ENCODE results near the gene AKAP13.

Gene AKAP13

DNA sequence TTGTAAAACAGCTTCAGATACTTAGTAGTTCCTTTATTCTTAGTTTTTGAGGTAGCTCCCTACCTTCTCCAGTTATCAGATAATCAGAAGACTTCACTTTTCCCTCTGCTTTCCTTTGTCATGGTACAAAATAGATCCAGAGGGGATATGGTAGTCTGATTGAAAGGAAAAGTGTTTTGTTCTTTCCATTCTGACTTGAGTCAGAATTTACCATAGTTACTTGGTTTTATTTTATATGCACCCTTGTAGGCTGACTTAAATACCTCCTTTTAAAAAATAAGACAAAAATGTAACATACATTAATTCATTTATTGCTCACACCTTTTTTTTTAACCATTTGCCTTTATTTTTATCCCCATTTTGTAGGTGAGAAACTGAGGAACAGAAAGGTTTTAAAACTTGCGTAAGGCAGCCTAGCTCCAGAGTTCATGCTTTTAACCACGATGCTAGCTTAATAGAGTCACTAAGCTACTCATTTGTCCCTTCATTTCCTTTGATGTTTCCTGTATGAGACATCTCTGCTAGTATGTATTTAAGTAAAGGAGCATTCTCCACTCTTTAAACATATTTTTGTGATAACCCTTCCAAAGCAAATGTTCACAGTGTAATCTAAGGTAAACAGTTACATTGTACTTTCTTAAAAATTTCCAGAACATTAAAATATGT lies 226.9 kb downstream of the AKAP13 start:
- no peak overlapping the region for H3K4me3 Mint-ChIP-seq
- peak overlapping the region; percentile 28 to 68 for H3K27ac Mint-ChIP-seq
- DNase-seq, result no peak
- H3K27me3 Mint-ChIP-seq, result no peaks in the 10 kb centered on the region
- no peaks in the 10 kb centered on the region for H3K9me3 Mint-ChIP-seq
- peak; percentile 87 for ATAC-seq
- peaks cover 18% of the 10 kb centered on the region for H3K4me1 Mint-ChIP-seq

DNA sequence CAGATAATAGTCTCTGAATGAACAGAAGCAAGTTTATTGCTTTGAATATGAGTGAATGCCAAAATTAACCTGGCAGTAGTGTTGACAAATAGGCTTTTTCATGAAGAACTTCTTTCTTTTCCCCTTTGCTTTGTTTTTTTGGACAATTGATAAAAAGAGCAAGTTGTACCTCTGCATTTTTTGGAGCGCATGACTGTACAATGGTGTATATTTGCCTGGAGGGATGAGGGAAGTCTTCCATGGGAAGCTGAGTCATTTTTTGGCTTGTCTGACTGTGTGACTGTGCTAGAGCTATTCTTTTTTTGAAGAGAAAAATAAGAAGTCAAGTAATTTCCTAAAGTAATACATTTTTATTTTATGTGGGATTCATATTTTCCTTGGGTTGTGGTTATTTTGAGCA lies 227.4 kb downstream of the AKAP13 start:
- ATAC-seq (no peak), DNase-seq (no peak)
- Mint-ChIP-seq H3K4me3 (no peak overlapping the region), H3K27ac (peak overlapping the region in 1 of 2 donors; percentile 28), H3K4me1 (peaks cover 18% of the 10 kb centered on the region), H3K27me3 (no peaks in the 10 kb centered on the region), H3K9me3 (no peaks in the 10 kb centered on the region)

DNA sequence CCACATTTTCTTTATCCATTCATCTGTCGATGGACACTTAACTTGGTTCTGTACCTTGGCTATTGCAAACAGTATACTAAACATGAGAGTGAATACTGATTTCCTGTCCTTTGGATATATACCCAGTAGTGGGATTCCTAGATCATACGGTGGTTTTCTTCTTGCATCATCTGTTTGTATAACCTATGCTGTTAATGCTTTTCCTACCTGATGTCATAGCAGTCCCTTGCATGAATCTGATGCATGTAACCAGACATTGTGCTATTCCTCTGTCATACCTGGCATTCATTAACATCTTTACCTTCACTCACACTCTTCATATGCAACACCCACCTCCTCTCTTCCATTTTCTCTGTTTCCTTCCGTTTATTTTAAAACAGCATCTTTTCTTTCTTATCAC lies 229.1 kb downstream of the AKAP13 start:
- no peak overlapping the region for H3K4me3 Mint-ChIP-seq
- H3K27me3 Mint-ChIP-seq, result no peaks in the 10 kb centered on the region
- H3K4me1 Mint-ChIP-seq, result peaks cover 12% of the 10 kb centered on the region
- no peaks in the 10 kb centered on the region for H3K9me3 Mint-ChIP-seq
- H3K27ac Mint-ChIP-seq, result no peak overlapping the region
- DNase-seq (no peak), ATAC-seq (no peak)

DNA sequence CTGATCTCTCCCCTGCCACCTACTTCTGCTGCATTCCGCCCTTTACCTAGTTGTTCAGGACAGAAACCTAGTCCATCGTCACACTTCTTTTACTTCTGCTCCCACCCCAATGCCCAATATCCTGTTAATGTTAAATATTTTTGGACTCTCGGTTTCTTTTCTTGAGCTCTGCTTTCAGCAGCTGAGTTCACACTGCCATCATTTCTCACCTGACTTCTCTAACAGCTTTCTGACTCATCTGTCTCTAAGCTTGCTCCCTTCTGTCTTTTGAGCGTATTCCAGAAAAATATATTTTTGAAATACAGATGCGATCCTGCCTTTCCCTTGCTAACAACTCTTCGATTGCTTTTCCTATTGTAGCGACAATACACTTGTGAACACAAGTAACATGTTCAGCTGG lies 231.0 kb downstream of the AKAP13 start:
- Mint-ChIP-seq H3K4me1 (peaks cover 20% of the 10 kb centered on the region), H3K4me3 (no peak overlapping the region)

GRCh38 chr15:85614059-85614458 lies 233.7 kb downstream of the AKAP13 start:
- ATAC-seq (no peak), DNase-seq (no peak)
- no peaks in the 10 kb centered on the region for H3K9me3 Mint-ChIP-seq
- no peak overlapping the region for H3K4me3 Mint-ChIP-seq
- H3K4me1 Mint-ChIP-seq, result peaks cover 26% of the 10 kb centered on the region
- H3K27ac Mint-ChIP-seq, result no peak overlapping the region
- no peaks in the 10 kb centered on the region for H3K27me3 Mint-ChIP-seq

More for the DNA sequence above, 231.0 kb downstream of the AKAP13 start:
- no peak for ATAC-seq
- DNase-seq, result no peak
- Mint-ChIP-seq H3K27ac (peak overlapping the region in 1 of 2 donors; percentile 54), H3K27me3 (no peaks in the 10 kb centered on the region), H3K9me3 (no peaks in the 10 kb centered on the region)

GRCh38 chr15:85615930-85616329 lies 235.5 kb downstream of the AKAP13 start:
- Mint-ChIP-seq H3K27me3 (no peaks in the 10 kb centered on the region), H3K4me3 (no peak overlapping the region), H3K9me3 (no peaks in the 10 kb centered on the region), H3K4me1 (peaks cover 25% of the 10 kb centered on the region), H3K27ac (no peak overlapping the region)
- DNase-seq (peak; percentile 16 to 20), ATAC-seq (peak; percentile 44)

DNA sequence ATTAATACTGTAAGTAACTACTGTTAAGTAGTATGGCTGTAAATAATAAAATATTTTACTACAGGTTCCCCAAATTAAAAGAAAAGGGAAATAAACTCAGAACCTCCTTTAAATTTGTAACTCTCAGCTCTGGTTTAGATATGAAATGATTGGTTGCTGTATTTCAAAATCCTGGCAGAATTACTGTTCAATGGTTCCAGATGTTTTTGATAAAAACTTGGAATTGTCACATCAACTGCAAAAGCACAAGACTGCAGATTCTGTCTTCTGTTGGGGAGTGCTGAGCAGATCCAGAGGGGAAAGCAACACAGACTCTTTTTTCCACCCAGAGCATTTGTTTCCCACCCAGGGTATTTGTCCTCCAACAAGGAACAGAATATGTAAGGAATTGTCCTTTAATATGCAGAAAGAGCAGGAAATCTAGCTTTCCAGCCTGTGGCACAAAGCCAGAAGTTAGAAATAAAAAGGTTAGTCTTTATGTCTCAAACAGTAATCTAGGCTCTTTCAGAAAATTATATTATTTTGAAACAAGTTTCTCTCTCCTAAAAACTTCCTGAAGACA lies 236.2 kb downstream of the AKAP13 start:
- ATAC-seq (no peak), DNase-seq (no peak)
- H3K4me3 Mint-ChIP-seq, result no peak overlapping the region
- H3K9me3 Mint-ChIP-seq, result no peaks in the 10 kb centered on the region
- H3K27me3 Mint-ChIP-seq, result no peaks in the 10 kb centered on the region
- peaks cover 18% of the 10 kb centered on the region for H3K4me1 Mint-ChIP-seq
- no peak overlapping the region for H3K27ac Mint-ChIP-seq

DNA sequence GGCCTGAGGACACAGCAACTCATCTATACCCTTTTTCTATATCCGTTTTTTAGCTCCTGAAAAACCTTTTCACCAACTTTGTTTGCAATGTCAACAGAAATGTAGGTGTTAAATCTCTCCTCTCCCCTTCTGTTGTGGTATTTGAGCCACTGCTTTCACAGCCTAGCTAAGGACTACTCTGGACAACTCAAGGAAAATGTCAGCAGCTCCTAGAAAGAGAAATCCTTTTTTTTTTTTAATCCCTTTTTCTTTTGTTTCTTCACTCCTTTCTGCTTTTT lies 237.8 kb downstream of the AKAP13 start:
- peaks cover 24% of the 10 kb centered on the region for H3K4me1 Mint-ChIP-seq
- H3K4me3 Mint-ChIP-seq, result no peak overlapping the region
- no peaks in the 10 kb centered on the region for H3K27me3 Mint-ChIP-seq
- ATAC-seq (no peak), DNase-seq (no peak)
- H3K27ac Mint-ChIP-seq, result no peak overlapping the region
- H3K9me3 Mint-ChIP-seq, result no peaks in the 10 kb centered on the region

- DNase-seq (peak; percentile 48 to 68), ATAC-seq (peak; percentile 98)
- no peak overlapping the region for H3K27ac Mint-ChIP-seq
- no peaks in the 10 kb centered on the region for H3K9me3 Mint-ChIP-seq
- no peaks in the 10 kb centered on the region for H3K27me3 Mint-ChIP-seq
- no peak overlapping the region for H3K4me3 Mint-ChIP-seq
- peaks cover 33% of the 10 kb centered on the region for H3K4me1 Mint-ChIP-seq
These were observed 238.6 kb downstream of the AKAP13 start for GRCh38 chr15:85618956-85619491.

DNA sequence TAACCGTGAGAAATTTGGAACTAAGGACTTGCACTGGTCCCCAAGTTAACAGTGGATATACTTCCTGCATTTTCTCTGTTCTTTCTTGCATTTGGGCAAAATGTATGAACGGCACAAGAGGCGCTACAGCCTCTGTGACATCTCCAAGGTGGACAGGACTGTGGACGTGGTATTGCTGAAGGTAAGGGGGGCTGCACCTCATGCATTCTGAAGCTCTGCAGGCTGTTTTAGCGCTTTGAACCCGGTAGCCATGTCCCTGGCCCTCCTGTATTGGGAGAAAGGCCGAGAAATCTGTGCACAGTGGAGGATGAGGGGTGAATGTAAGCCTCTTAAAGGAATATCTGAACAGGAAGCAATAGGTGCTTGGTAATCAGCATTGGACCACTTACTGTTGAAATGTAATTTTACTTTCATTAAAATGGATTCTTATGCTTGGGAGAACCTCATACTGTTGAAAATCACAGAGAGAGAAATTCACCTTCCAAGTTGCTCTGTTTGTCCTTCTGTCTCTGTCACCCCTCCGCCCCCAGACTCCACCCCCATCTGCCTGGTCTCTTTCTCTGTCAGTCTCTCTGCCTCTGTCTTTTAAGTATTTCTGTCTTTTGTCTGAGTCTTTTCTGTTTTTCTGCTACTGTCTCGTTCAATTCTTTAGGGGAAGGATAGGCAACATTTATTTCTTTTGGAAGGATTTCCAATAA lies 239.7 kb downstream of the AKAP13 start:
- DNase-seq (no peak), ATAC-seq (no peak)
- H3K4me1 Mint-ChIP-seq, result peaks cover 44% of the 10 kb centered on the region
- no peak overlapping the region for H3K27ac Mint-ChIP-seq
- H3K9me3 Mint-ChIP-seq, result no peaks in the 10 kb centered on the region
- no peak overlapping the region for H3K4me3 Mint-ChIP-seq
- H3K27me3 Mint-ChIP-seq, result no peaks in the 10 kb centered on the region

DNA sequence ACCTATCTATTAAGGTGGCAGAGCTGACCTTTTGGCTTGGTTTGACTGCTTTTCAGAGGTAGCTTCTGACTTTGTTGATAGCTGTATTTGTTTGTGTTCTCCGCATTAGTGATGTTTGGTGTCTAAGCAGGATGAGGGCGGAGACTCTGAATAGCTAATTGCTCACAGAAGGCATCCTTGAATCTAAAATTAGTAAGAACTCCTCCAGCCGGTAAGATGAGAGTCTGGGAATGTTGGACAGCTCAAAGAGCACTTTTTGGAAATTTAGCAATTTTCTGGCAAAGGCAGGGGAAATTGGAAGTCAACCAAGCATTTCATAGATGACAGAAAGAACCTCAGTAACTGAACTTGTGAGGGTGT lies 240.3 kb downstream of the AKAP13 start:
- Mint-ChIP-seq H3K4me3 (no peak overlapping the region), H3K27me3 (no peaks in the 10 kb centered on the region), H3K4me1 (peaks cover 48% of the 10 kb centered on the region), H3K27ac (no peak overlapping the region), H3K9me3 (no peaks in the 10 kb centered on the region)
- DNase-seq (no peak), ATAC-seq (no peak)

GRCh38 chr15:85621094-85621493 lies 240.7 kb downstream of the AKAP13 start:
- ATAC-seq (no peak), DNase-seq (no peak)
- no peaks in the 10 kb centered on the region for H3K9me3 Mint-ChIP-seq
- peaks cover 48% of the 10 kb centered on the region for H3K4me1 Mint-ChIP-seq
- no peak overlapping the region for H3K27ac Mint-ChIP-seq
- no peaks in the 10 kb centered on the region for H3K27me3 Mint-ChIP-seq
- peak overlapping the region in 1 of 2 donors; percentile 32 for H3K4me3 Mint-ChIP-seq

- H3K27ac Mint-ChIP-seq, result no peak overlapping the region
- ATAC-seq (no peak), DNase-seq (no peak)
- H3K4me3 Mint-ChIP-seq, result peak overlapping the region in 1 of 2 donors; percentile 17
- no peaks in the 10 kb centered on the region for H3K9me3 Mint-ChIP-seq
- H3K27me3 Mint-ChIP-seq, result no peaks in the 10 kb centered on the region
- H3K4me1 Mint-ChIP-seq, result peaks cover 44% of the 10 kb centered on the region
These were observed 241.9 kb downstream of the AKAP13 start for GRCh38 chr15:85622221-85622831.

GRCh38 chr15:85623315-85624049 lies 243.1 kb downstream of the AKAP13 start:
- Mint-ChIP-seq H3K27ac (no peak overlapping the region), H3K27me3 (no peaks in the 10 kb centered on the region), H3K4me3 (peak overlapping the region; percentile 8 to 49), H3K9me3 (no peaks in the 10 kb centered on the region), H3K4me1 (peaks cover 44% of the 10 kb centered on the region)
- no peak for DNase-seq
- ATAC-seq, result no peak

GRCh38 chr15:85624291-85624801 lies 243.9 kb downstream of the AKAP13 start:
- H3K27ac Mint-ChIP-seq, result peak overlapping the region in 1 of 2 donors; percentile 17
- no peak for ATAC-seq
- H3K9me3 Mint-ChIP-seq, result no peaks in the 10 kb centered on the region
- peak overlapping the region; percentile 51 to 54 for H3K4me3 Mint-ChIP-seq
- H3K27me3 Mint-ChIP-seq, result no peaks in the 10 kb centered on the region
- H3K4me1 Mint-ChIP-seq, result peaks cover 49% of the 10 kb centered on the region
- DNase-seq, result no peak
